ENCODE measurements around the gene ANKRD30A. TPM values are rescaled to one million over a fixed set of nuclear protein-coding genes. Genes with fewer than 3 reads are reported as not detected.
"Not testable (repeated sequence)": the region's sequence is repeated elsewhere in the genome, so short reads cannot be mapped to it uniquely, and the experiment has no call there.

Gene ANKRD30A
- total and polyA plus RNA-seq, 8 donors, result not detected

DNA sequence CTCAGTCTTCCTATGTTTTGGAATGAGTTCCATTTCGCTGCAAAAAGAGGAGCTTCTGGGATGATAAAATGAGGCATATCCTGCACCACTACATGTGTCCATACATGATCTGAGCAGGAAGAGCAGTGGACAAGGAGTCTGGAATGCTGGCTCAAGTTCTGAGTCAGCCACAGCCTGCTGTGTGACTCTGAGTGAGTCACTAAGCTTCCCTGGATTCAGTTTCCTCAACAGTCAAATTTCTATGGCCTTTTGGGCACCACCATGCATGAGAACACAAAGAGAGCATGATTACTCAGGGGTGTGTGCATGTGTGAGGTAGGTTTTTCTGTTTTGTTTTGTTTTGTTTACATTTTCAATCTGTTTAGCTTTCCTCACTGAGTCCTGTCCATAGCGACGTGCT lies 254.6 kb downstream of the ANKRD30A start:
- DNase-seq (no peak), ATAC-seq (no peak)
- TF ChIP-seq, protein P1, sequence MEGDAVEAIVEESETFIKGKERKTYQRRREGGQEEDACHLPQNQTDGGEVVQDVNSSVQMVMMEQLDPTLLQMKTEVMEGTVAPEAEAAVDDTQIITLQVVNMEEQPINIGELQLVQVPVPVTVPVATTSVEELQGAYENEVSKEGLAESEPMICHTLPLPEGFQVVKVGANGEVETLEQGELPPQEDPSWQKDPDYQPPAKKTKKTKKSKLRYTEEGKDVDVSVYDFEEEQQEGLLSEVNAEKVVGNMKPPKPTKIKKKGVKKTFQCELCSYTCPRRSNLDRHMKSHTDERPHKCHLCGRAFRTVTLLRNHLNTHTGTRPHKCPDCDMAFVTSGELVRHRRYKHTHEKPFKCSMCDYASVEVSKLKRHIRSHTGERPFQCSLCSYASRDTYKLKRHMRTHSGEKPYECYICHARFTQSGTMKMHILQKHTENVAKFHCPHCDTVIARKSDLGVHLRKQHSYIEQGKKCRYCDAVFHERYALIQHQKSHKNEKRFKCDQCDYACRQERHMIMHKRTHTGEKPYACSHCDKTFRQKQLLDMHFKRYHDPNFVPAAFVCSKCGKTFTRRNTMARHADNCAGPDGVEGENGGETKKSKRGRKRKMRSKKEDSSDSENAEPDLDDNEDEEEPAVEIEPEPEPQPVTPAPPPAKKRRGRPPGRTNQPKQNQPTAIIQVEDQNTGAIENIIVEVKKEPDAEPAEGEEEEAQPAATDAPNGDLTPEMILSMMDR (IDR thresholded peaks at IDR 0.05), result no peak
- H3K36me3 ChIP-seq, result no peaks in the 10 kb centered on the region
- no peaks in the 10 kb centered on the region for H3K27me3 ChIP-seq
- no peak overlapping the region for H3K27ac ChIP-seq
- intact Hi-C loops (cut with DNase I), result no loop called here
- H3K9me3 ChIP-seq, result peaks cover 0 to 37% of the 10 kb centered on the region in 2 donors
- no peak overlapping the region for H3K4me3 ChIP-seq
- H3K4me1 ChIP-seq, result no peaks in the 10 kb centered on the region

DNA sequence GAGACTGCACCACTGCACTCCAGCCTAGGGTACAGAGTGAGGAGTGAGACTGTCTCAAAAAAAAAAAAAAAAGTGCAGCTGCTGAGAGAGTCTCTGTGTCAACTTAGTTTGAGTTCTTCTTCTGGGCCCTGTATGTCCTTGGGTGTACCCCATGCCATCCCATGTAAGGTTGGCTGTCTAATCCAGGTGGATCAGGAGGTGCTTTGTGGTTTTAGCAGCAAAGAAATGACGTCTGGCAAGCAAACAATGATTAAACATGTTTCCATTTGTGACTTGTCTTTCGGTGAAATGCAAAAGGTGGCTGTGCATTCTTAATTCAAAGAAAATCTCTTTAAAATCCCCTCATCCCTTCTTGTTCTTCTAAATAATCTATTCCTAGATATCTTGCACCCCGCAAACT lies 255.9 kb downstream of the ANKRD30A start:
- Histone ChIP-seq H3K9me3 (peaks cover 0 to 38% of the 10 kb centered on the region in 2 donors), H3K36me3 (no peaks in the 10 kb centered on the region), H3K27ac (no peak overlapping the region), H3K4me1 (no peaks in the 10 kb centered on the region), H3K27me3 (no peaks in the 10 kb centered on the region), H3K4me3 (no peak overlapping the region)
- ATAC-seq, result no peak
- intact Hi-C loops (cut with DNase I), result no loop called here
- TF ChIP-seq, protein P1 (IDR thresholded peaks at IDR 0.05), result no peak
- no peak for DNase-seq

DNA sequence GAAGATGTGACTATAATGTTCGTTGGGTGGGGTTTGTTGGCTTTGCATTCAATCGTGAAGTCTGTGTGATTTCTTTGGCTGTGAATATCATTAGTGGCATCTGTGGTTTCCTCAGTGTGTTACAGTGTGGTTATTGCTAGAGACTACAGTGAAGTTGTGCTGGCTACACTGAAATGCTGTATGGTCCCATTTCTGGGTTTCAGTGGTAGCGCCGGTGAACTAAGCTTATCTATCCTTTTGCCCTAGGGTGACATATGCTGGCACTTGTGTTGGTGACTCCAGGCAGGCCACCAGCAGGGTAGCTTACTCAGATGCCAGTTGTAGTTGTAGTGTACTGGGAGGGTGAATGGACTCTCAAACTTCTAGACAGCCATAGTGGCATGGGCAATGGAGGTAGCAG lies 259.5 kb downstream of the ANKRD30A start:
- intact Hi-C loops (cut with DNase I), result no loop called here
- ATAC-seq, result no peak
- H3K4me1 ChIP-seq, result no peaks in the 10 kb centered on the region

DNA sequence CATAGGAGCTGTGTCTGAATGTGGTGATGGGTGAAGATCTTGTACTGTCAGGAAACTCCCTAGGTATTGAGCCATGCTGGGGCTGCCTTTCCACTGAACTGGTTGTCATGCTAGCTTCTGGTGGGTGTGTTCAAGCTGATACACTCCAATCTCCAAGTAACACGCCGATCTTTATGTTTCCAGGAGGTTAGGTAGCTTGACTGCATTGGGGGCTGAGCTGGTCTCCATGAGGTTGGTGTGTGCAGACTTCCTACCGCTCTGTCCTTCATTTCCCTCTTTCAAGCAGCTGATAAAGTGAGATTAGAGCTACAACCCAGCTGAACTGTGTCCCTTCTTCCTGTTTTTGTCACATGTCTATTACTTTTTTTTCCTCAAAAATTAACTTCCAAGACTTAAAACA lies 265.5 kb downstream of the ANKRD30A start:
- peaks cover 0 to 32% of the 10 kb centered on the region in 2 donors for H3K9me3 ChIP-seq
- intact Hi-C loops (cut with DNase I), result no loop called here
- no peaks in the 10 kb centered on the region for H3K36me3 ChIP-seq
- no peaks in the 10 kb centered on the region for H3K4me1 ChIP-seq
- no peak for DNase-seq
- no peak for ATAC-seq
- TF ChIP-seq, protein P1 (IDR thresholded peaks at IDR 0.05), result no peak
- H3K4me3 ChIP-seq, result no peak overlapping the region
- no peaks in the 10 kb centered on the region for H3K27me3 ChIP-seq
- H3K27ac ChIP-seq, result no peak overlapping the region

More for the DNA sequence above, 259.5 kb downstream of the ANKRD30A start:
- Histone ChIP-seq H3K27me3 (no peaks in the 10 kb centered on the region), H3K27ac (no peak overlapping the region), H3K4me3 (no peak overlapping the region), H3K36me3 (no peaks in the 10 kb centered on the region), H3K9me3 (peaks cover 0 to 36% of the 10 kb centered on the region in 2 donors)
- DNase-seq, result no peak
- TF ChIP-seq, protein P1 (IDR thresholded peaks at IDR 0.05), result no peak

DNA sequence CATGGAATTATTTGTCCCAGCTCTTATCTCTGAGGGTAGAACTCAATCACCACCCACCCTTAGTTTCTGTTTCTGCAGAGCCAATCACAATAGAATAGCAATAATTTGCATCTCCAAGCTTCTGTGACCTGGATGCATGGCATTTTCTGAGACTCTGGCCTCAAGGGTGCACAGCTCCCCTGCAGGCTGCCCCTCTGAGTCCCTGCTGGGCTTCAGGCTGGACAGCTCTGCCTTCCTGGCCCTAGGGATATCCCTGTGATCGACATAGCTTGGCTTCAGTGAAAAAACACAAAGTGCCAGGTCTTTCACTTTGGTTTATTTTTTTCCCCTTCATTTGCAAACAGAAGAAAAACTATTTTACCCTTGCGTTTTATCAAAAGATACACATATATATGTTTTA lies 275.4 kb downstream of the ANKRD30A start:
- intact Hi-C loops (cut with DNase I); DNase-seq; ATAC-seq; H3K4me3 ChIP-seq; H3K4me1 ChIP-seq; H3K27ac ChIP-seq; H3K36me3 ChIP-seq; H3K27me3 ChIP-seq: not testable (repeated sequence)
- peaks cover 0 to 22% of the 10 kb centered on the region in 2 donors for H3K9me3 ChIP-seq

DNA sequence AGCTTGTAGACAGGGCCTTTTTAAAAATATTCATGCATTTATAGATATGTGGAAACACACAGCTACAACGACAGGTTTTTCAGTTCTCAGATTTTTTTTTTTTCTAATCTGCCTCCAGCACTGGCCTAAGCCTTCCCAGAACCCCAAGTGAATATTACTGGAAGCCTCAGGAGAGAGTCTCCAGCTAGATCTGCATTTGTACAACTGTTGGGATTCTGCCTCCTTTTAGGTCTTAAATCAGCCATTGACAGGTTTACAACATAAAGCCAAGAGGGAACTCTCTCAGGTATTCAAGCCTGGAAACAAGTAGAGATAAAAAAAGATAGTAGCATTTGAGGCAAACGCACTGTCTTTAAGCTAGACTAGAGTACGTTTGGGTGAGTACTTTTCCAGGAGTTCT lies 275.8 kb downstream of the ANKRD30A start:
- Histone ChIP-seq H3K9me3 (peaks cover 0 to 19% of the 10 kb centered on the region in 2 donors), H3K4me1 (no peaks in the 10 kb centered on the region), H3K36me3 (no peaks in the 10 kb centered on the region), H3K27me3 (no peaks in the 10 kb centered on the region), H3K4me3 (no peak overlapping the region), H3K27ac (no peak overlapping the region)
- intact Hi-C loops (cut with DNase I), result no loop called here
- ATAC-seq (no peak), DNase-seq (no peak)
- TF ChIP-seq, protein P1 (IDR thresholded peaks at IDR 0.05), result no peak

All from left lung (tissue), 10 donors.